Sigmoid colon (tissue), 4 donors: Measurements from ENCODE around the gene SLC2A1.

Experiments used
- CTCF ChIP-seq, 4 experiments: fragments of 450-650 bp in 3 of 4; fragments of 200-600 bp in 1 of 4; IDR thresholded peaks; one replicate each; pipeline ENCODE4 v1.5.1; 2016 to 2019; ENCODE audit warnings: antibody characterized with exemption in 4 of 4, mild to moderate bottlenecking in 3 of 4, moderate library complexity in 2 of 4
- EP300 ChIP-seq, 4 donors: sonication (generic); formaldehyde crosslinking; IDR thresholded peaks; one replicate each; pipeline ENCODE4 v1.6.1; 2017; ENCODE audit warnings: antibody characterized with exemption in 4 of 4
- POLR2A ChIP-seq, 2 donors: fragments of 450-650 bp; IDR thresholded peaks; one replicate each; pipeline ENCODE4 v1.6.1; 2016; ENCODE audit warnings: antibody characterized with exemption in 2 of 2, mild to moderate bottlenecking in 2 of 2, moderate library complexity in 2 of 2
- POLR2AphosphoS5 ChIP-seq, 4 donors: sonication (generic); formaldehyde crosslinking; IDR thresholded peaks; one replicate each; pipeline ENCODE4 v1.6.1; 2017; ENCODE audit warnings: antibody characterized with exemption in 4 of 4

GRCh38 chr1:42887366-42887765 is 71.3 kb downstream of the SLC2A1 start:
- no peak for TF ChIP-seq CTCF (IDR thresholded peaks at IDR 0.05)
- TF ChIP-seq POLR2A (IDR thresholded peaks at IDR 0.05), result no peak
- no peak for TF ChIP-seq POLR2AphosphoS5 (IDR thresholded peaks at IDR 0.05)
- TF ChIP-seq EP300 (IDR thresholded peaks at IDR 0.05), result no peak
